Progenitor cell of endocrine pancreas (in vitro differentiated cells): ENCODE data around the gene CBR4. TPM values are rescaled to one million over a fixed set of nuclear protein-coding genes. Genes with fewer than 3 reads are reported as not detected.

Experiments used
- DNase-seq: peaks from one replicate; pipeline ENCODE4 v3.0.0; 2021; ENCODE audit warnings: low spot score; ENCODE audit not compliant: unreplicated experiment
- H3K27ac Mint-ChIP-seq: 2 replicates; pipeline ENCODE4 v1.8.0; 2021; ENCODE audit warnings: mild to moderate bottlenecking, moderate library complexity, mixed read lengths
- H3K27me3 Mint-ChIP-seq: 2 replicates; pipeline ENCODE4 v1.8.0; 2021; ENCODE audit warnings: mixed read lengths
- H3K36me3 Mint-ChIP-seq: 2 replicates; pipeline ENCODE4 v1.8.0; 2022; ENCODE audit warnings: mixed read lengths; ENCODE audit not compliant: insufficient read depth
- H3K4me1 Mint-ChIP-seq: 2 replicates; pipeline ENCODE4 v1.8.0; 2021; ENCODE audit warnings: low read depth, mixed read lengths
- H3K4me3 Mint-ChIP-seq: 2 replicates; pipeline ENCODE4 v1.8.0; 2021; ENCODE audit warnings: low read depth, mild to moderate bottlenecking, moderate library complexity, mixed read lengths
- H3K9me3 Mint-ChIP-seq: 2 replicates; pipeline ENCODE4 v1.8.0; 2021; ENCODE audit warnings: low read depth, mixed read lengths
- total RNA-seq: library from RNA; stranded (reverse); gene quantifications from 2 replicates; pipeline ENCODE4 v1.2.1, GENCODE V29; 2021
- TF ChIP-seq, protein P1 (sequence below): fragments of 200-600 bp; sonication (generic); IDR thresholded peaks from one replicate; pipeline ENCODE4 v1.5.0; 2021; ENCODE audit warnings: antibody characterized with exemption, mild to moderate bottlenecking; ENCODE audit not compliant: unreplicated experiment

The CBR4 gene
- total RNA-seq, 1 donor from 2014 or later, result 43.3 TPM

DNA sequence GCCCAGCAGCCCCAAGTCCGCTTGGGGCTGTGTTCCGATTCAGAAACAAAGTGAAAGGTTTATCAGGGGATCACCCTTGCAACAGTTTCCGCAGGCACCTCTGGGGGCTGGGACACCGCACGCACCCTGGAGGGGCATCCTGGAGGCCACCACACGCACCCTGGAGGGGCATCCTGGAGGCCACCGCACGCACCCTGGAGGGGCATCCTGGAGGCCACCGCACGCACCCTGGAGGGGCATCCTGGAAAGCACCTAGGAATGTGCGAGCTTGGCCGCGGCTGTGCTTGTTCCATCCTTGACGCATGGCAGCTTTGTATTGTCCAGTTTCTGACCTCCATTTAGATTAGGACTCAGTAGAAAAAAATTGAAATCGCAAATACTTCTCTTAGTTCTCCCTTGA lies 21.3 kb upstream of the CBR4 start:
- Mint-ChIP-seq H3K27me3 (no peaks in the 10 kb centered on the region), H3K4me3 (no peak overlapping the region), H3K27ac (no peak overlapping the region), H3K9me3 (peaks cover 4% of the 10 kb centered on the region), H3K36me3 (no peaks in the 10 kb centered on the region), H3K4me1 (no peaks in the 10 kb centered on the region)
- TF ChIP-seq, protein P1, sequence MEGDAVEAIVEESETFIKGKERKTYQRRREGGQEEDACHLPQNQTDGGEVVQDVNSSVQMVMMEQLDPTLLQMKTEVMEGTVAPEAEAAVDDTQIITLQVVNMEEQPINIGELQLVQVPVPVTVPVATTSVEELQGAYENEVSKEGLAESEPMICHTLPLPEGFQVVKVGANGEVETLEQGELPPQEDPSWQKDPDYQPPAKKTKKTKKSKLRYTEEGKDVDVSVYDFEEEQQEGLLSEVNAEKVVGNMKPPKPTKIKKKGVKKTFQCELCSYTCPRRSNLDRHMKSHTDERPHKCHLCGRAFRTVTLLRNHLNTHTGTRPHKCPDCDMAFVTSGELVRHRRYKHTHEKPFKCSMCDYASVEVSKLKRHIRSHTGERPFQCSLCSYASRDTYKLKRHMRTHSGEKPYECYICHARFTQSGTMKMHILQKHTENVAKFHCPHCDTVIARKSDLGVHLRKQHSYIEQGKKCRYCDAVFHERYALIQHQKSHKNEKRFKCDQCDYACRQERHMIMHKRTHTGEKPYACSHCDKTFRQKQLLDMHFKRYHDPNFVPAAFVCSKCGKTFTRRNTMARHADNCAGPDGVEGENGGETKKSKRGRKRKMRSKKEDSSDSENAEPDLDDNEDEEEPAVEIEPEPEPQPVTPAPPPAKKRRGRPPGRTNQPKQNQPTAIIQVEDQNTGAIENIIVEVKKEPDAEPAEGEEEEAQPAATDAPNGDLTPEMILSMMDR, result no peak
- no peak for DNase-seq

DNA sequence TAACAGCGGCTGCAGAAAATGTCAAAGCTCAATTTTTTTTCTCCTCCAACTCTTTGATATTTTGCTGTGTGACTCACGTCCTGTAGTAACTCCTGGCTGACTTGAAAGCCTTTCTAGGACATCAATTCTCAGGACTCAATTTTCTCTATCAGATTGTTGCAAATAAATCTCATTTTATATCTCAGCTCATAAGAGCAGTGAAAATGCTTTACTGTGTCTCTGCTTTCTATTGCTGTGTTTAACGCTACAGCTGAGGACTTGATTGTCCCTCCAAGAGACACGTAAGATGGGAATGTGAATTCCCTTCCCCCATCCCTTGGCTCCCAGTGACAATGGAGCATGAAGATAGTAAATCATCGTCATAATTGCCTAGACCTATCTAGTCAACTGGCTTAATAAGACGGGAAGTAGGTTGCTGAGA lies 20.5 kb upstream of the CBR4 start:
- TF ChIP-seq, protein P1, result no peak
- Mint-ChIP-seq H3K4me1 (no peaks in the 10 kb centered on the region), H3K9me3 (peaks cover 4% of the 10 kb centered on the region), H3K36me3 (no peaks in the 10 kb centered on the region), H3K27me3 (no peaks in the 10 kb centered on the region), H3K4me3 (no peak overlapping the region), H3K27ac (no peak overlapping the region)
- no peak for DNase-seq

DNA sequence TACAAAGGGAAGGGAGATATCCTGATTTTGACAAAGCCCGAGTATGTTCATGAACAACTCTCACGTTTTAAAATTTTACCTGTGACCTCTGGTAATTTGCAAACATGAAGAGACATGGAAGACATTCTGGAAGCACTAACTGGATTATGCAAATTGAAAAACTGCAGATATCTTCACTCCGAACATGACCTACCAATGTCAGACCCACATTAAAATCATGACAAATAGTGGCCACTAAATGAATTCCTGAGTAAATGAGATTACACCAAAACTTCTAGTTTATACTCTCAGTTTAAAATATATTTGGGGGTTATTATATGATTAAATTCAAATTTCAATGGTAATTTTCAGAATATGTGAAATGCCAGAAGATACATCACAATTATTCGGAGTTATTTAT lies 19.9 kb upstream of the CBR4 start:
- Mint-ChIP-seq H3K27ac (no peak overlapping the region), H3K4me3 (no peak overlapping the region), H3K36me3 (no peaks in the 10 kb centered on the region), H3K27me3 (no peaks in the 10 kb centered on the region), H3K4me1 (no peaks in the 10 kb centered on the region), H3K9me3 (peaks cover 4% of the 10 kb centered on the region)
- no peak for DNase-seq
- TF ChIP-seq, protein P1, result no peak

DNA sequence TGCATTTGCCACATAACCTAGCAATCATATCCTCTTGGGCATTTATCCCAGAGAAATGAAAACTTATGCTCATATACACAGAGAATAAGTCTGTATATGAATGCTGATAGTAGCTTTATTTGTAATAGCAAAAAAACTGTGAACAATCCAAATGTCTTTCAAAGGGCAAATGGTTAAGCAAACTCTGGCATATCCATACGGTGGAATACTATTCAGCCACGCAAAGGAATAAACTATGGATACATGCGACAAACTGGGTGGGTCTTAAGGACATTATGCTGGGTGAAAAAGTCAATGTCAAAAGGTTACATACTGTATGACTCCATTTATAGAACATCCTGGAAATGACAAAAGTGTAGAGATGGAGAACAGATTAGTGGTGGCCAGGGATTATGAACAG lies 17.6 kb upstream of the CBR4 start:
- H3K27ac Mint-ChIP-seq, result no peak overlapping the region
- H3K36me3 Mint-ChIP-seq, result no peaks in the 10 kb centered on the region
- no peaks in the 10 kb centered on the region for H3K4me1 Mint-ChIP-seq

DNA sequence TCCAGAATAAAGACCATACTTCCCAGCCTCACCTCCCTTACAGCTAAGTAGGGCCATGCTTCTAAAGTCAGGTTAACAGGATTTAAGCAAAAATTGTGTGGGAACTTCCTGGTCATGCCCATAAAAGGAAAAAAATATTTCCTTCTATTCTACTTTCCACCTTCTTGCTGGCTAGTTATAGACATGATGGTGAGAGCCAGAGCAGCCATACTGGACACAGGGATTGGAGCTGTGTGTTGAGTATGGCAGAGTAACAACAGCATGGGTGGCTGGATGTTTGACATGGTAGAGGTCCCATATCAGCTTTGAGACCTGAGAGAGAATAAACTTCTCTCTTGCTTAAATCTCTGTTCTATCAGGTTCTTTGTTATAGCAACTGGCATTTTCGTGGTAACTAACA lies 15.1 kb upstream of the CBR4 start:
- Mint-ChIP-seq H3K9me3 (peaks cover 4% of the 10 kb centered on the region), H3K27ac (no peak overlapping the region), H3K4me3 (no peak overlapping the region), H3K36me3 (no peaks in the 10 kb centered on the region), H3K4me1 (no peaks in the 10 kb centered on the region), H3K27me3 (no peaks in the 10 kb centered on the region)
- TF ChIP-seq, protein P1, result no peak
- no peak for DNase-seq

More for the DNA sequence above, 17.6 kb upstream of the CBR4 start:
- DNase-seq, result no peak
- TF ChIP-seq, protein P1, result no peak
- Mint-ChIP-seq H3K9me3 (peaks cover 4% of the 10 kb centered on the region), H3K27me3 (no peaks in the 10 kb centered on the region), H3K4me3 (no peak overlapping the region)
